NCI-H774 (cell line): Measurements from ENCODE around the gene CTNNBL1.
"Not testable (repeated sequence)": the region's sequence is repeated elsewhere in the genome, so short reads cannot be mapped to it uniquely, and the experiment has no call there.

Experiments used
- DNase-seq: peaks from one replicate; lab custom pipeline; 2025; lab: John Stamatoyannopoulos, UW

The CTNNBL1 gene

GRCh38 chr20:37711994-37712964 lies 18.4 kb downstream of the CTNNBL1 start:
- DNase-seq: no peak

- DNase-seq: no peak
Measured at GRCh38 chr20:37713396-37713795, 19.6 kb downstream of the CTNNBL1 start.

- DNase-seq: no peak
Measured at GRCh38 chr20:37714978-37715672, 21.3 kb downstream of the CTNNBL1 start.

- DNase-seq: no peak
Measured at GRCh38 chr20:37721751-37722150, 27.9 kb downstream of the CTNNBL1 start.

GRCh38 chr20:37722312-37722711 lies 28.5 kb downstream of the CTNNBL1 start:
- not testable (repeated sequence) for DNase-seq

GRCh38 chr20:37723668-37724067 lies 29.8 kb downstream of the CTNNBL1 start:
- no peak for DNase-seq

- DNase-seq: no peak
Measured at GRCh38 chr20:37725165-37725564, 31.3 kb downstream of the CTNNBL1 start.

GRCh38 chr20:37725855-37726254 lies 32.0 kb downstream of the CTNNBL1 start:
- no peak for DNase-seq

GRCh38 chr20:37726321-37726720 lies 32.5 kb downstream of the CTNNBL1 start:
- no peak for DNase-seq

- no peak for DNase-seq
Measured at GRCh38 chr20:37726971-37727956, 33.4 kb downstream of the CTNNBL1 start.

GRCh38 chr20:37727957-37728634 lies 34.3 kb downstream of the CTNNBL1 start:
- no peak for DNase-seq

GRCh38 chr20:37728635-37728983 lies 34.8 kb downstream of the CTNNBL1 start:
- no peak for DNase-seq

GRCh38 chr20:37729452-37729851 lies 35.6 kb downstream of the CTNNBL1 start:
- DNase-seq: no peak

- DNase-seq: no peak
Measured at GRCh38 chr20:37729909-37730308, 36.1 kb downstream of the CTNNBL1 start.

GRCh38 chr20:37733416-37733815 lies 39.6 kb downstream of the CTNNBL1 start:
- DNase-seq: no peak

- no peak for DNase-seq
Measured at GRCh38 chr20:37734228-37734985, 40.6 kb downstream of the CTNNBL1 start.

- DNase-seq: no peak
Measured at GRCh38 chr20:37735541-37735940, 41.7 kb downstream of the CTNNBL1 start.

GRCh38 chr20:37736132-37736531 lies 42.3 kb downstream of the CTNNBL1 start:
- no peak for DNase-seq

GRCh38 chr20:37737826-37738420 lies 44.1 kb downstream of the CTNNBL1 start:
- DNase-seq: no peak

GRCh38 chr20:37741055-37741454 lies 47.2 kb downstream of the CTNNBL1 start:
- DNase-seq: no peak
